Measurements from ENCODE around the gene PPT1.
"Not testable (repeated sequence)": the region's sequence is repeated elsewhere in the genome, so short reads cannot be mapped to it uniquely, and the experiment has no call there.

PPT1 gene

DNA sequence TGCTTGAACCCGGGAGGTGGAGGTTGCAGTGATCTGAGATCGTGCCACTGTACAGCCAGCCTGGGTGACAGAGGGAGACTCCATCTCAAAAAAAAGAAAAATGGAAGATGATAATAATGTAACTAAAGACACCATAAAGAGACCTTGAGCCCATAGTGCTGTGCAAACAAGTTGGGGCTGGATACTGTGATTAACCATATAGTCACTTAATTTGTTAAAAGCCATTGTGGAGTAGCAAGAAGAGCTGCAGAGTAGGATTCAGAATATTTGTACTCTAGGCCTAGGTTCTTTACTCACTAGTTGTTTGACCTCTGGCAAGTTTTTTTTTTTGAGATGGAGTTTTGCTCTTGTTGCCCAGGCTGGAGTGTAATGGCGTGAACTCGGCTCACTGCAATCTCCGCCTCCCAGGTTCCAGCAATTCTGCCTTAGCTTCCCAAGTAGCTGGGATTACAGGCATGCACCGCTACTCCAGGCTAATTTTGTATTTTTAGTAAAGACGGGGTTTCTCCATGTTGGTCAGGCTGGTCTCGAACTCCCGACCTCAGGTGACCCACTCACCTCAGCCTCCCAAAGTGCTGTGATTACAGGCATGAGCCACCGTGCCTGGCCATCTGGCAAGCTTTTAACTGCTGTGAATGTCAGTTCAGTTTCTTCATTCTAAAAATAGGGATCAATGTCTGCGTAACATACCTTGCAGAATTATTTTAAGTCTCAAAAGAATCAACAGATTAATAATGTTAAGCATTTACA lies 43.7 kb downstream of the PPT1 start:
- no peak for DNase-seq

DNA sequence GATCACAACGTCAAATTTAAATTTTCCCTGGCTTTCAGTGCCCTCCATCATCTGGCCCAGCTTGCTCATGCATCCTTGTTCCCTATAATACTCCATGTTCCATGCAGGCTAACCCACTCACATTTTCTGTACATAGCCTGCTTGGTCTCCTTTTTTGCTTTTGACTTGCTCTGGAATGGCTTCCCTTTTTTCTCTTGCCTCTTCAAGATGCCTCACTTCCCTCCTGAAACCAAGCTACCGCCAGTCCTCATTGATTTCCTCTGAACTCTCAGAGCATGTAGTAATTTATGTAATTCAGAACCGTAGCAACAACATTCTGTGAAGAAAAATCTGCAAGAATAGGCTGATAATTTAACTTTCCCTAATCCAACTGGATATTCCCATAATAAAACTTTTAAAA lies 46.2 kb downstream of the PPT1 start:
- DNase-seq: no peak

DNA sequence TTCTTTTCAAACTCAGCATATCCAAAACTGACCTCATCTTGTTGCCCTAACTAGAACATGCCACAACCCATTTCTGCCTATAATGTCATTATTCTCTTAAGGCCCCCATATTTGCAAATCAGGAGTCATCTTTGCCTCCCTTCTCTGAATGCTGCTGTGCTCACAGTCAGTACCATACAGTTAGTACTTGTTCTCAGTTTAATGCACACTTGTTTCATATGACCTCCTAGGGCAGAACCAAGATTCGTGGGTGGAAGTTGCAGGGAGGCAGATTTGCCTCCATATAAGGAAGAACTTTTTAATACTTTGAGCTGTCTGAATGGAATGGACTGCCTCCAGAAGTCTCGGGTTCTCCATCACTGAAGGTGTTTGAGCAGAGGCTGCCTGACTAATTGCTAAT lies 47.3 kb downstream of the PPT1 start:
- no peak for DNase-seq

DNA sequence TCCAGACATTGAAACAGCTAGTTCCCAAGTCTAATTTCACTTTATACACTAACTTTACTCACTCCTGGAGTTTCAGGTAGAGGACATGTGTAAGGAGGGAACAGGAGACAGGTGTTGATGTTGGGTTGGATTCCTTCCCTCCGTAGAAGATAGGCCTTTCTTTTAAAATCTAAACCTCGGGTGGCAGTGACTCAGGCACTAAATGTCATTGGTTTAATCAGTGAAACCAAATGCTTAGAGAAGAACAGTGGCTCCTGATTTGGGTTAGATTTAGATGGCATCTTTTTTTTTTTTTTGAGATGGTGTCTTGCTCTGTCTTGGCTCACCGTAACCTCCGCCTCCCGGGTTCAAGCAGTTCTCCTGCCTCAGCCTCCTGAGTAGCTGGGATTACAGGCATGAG lies 49.3 kb downstream of the PPT1 start:
- no peak for DNase-seq

DNA sequence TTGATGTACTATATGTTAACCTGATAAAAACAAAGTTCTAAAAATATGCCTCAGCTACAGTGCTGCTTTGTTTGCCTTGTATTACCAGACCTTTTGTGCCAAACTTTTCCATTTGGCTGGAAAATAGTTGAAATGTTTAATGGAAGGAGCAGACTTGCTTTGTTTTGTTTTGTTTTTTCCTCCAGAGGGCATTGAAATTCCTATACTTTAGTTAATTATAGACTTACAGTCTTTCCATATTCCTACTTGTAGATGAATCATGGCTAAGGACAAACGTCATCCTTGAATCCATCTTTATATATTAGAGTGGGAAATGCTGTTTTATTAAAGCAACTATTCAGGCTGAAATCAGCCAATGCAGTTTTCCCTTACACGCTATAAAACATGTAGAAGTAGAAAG lies 49.8 kb downstream of the PPT1 start:
- DNase-seq: no peak

DNA sequence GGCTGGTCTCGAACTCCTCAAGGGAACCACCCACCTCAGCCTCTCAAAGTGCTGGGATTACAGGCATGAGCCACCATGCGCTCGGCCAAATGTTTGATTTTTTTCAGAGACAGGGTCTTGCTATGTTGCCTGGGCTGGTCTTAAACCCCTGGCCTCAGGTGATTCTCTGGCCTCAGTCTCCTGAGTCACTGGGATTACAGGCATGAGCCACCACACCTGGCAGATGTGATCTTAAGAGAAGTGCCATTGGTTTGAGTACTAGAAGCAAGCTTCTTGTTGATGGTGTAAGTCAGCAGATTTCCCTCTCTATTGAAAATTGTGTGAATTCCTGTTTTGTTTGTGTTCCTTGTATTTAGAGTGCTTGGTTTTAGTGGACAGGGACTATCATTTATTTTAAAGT lies 51.3 kb downstream of the PPT1 start:
- DNase-seq: no peak

DNA sequence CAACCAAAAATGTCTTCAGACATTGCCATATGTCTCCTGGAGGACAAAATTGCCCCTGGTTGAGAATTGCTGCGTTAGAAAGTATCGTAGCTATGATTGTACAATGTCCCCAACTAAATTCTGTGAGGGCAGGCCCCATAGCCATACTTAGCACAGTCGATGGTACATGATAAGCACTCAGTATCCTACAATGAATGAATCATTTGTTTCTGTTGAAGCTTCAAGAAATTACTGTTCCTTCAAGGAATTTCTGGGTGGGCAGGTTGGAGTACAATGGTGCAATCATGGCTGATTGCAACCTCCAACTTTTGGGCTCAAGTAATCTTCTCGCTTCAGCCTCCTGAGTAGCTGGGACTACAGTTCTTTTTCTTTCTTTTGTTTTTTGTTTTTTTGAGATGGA lies 51.9 kb downstream of the PPT1 start:
- no peak for DNase-seq

DNA sequence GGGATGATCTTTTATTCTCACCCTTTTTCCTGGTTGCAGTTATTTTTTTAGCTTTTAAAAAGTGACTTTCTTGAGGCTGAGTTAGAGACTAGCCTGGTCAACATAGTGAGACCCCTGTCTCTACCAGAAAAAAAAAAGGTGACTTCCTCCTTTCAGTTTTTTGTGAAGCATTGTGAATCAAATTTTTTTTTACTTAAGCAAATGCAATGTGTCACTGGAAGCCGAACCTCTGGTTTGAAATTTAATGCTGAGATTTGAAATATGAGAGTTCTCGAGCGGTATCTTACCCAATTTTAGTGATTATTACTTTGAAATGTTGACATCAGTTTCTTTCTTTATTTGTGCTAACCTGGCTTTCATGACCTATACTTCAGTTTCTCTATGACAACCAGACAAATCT lies 52.9 kb downstream of the PPT1 start:
- no peak for DNase-seq

DNA sequence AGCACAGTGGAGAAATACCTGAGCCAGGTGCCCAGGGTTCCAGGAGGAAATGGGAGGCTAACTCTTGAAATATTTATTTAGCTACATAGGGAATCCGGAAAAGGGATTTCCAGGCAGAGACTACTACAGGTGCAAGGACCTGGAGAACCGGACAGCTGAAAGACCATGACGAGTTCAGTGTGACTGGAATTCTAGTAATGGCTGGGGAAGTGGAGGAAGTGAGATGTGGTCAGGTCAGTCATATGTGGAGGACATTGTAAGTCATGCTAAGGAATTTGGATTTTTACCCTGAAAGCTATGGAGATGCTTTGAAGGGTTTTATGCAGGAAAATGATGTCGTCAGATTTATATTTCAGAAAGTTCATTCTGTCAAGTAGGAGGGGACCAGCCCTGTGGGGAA lies 54.7 kb downstream of the PPT1 start:
- no peak for DNase-seq

DNA sequence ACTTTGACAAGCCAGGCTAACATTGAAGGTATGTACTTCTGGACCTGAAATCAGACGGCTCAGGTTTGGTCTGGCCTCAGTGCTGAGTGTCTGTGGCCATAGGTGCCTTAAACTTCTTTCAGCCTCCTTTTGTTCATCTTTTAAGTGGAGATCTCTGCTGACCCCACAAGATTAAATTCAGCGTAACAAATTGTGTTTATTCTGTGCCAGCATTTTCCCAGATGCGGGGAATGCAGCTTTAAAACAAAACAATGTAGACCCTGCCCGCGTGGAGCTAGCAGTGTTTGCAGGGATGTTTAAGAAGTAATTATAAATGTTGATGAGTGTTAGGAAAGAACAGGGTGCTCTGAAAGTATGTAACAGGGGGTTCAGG lies 55.6 kb downstream of the PPT1 start:
- no peak for DNase-seq

DNA sequence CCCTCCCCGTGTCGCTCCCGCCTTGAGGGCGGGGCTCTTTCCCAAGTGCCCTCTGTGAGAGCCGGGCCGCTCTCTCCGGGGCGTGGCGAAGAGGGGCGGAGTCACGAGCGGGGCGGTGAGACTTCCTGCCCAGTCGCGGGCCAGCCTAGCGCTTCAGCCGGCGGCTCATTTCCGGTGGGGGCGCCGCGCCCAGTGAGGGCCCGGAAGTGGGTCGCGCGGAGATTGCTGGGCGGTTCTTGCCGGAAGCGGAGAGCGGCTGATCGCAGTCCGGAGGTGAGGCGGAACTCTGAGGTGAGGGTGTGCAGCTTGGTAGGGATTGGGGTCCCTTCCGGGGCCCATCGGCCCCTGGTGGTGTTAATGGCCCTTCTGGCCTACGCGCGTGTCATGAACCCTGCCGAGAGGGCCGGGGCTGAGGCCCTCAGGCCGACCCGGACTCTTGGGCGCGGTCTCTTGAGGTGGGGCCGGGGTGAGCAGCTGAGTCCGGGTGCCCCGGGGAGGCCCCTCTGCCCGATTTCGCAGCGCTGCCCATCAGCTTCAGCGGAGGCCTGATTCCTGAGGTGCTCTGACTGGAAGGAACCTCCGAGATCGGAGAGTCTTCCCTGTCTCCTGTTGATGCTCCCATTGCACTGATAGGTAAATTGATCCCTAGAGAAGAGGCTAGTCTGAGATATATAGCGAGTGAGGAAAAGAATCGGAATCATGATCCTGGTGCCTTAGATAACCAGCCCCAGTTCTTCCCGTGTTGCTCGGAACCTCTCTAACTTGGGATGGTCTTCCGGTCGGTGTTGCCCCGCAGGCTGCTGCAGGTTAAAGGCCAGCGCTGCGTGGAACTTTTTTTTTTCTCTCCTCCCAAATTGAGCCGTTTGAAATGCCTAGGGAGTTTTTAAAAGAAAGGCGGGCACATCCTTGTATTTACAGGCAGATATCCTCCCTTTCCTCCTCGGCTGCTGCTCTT lies 56.3 kb downstream of the PPT1 start, which contains the start of gene CAP1:
CAP1 (plus strand) TSS at position 219 of the 955 bp plus-strand sequence. CDS start 18,618 bp downstream, outside the sequence.
- DNase-seq: peak; percentile 100

DNA sequence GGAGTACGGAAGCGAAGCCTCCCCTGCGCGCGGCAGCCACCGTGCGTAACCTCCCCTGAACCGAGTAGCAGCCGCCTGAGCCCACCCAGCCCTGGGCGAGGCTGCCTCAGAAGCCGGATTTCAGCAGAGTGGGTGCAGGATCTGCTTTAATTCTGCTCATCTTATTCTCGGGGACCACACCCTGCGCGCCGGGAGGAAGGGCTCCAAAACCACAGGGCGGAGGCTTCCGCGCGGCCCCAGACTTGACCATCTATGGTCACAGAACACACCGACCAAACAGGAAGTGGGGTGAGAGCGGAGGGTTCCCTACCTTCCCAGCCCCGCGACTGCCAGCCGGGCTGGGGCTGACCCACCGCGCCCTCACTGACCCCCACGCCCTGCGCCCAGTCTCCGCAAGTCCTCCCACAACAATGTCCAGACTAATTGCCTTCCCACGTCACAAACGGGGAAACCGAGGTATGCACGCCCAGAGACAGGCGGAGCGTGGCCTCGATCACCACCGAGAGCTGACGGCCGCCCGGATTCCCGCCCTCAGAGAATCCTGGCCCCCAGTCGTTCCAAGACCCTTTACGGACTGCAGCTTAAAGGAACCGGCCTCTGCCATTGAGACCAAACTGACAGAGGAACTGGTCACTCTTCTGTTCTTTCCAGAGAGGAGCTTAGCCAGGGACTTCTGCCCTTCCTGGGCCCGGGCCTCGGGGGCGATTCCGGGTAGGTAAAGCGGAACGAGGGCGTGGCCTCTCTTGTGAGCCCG lies 57.1 kb downstream of the PPT1 start:
- peak; percentile 67 for DNase-seq

DNA sequence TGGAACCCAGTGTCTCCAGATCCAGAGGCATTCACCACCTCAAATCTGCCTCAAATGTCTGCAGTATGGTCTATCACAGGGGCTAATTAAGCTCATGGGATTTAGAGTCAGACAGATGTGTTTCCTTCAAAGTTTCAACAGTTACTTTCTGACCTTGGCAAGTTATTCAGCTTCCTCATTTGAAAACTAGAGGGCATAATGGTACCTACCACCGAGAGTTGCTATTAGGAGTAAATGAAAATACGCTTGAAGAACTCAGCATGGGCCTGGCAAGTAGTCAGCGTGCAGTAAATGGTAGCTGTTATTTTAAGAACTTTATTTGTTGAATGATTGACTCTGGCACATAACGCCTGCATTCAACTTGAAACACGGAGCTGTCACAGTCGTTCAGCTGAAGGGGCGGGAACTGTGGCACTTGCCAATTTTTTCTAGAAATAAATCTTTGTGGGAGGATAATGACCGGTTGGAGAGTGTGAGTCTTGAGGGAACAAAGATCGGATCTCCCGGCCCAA lies 57.8 kb downstream of the PPT1 start:
- peak; percentile 67 for DNase-seq

DNA sequence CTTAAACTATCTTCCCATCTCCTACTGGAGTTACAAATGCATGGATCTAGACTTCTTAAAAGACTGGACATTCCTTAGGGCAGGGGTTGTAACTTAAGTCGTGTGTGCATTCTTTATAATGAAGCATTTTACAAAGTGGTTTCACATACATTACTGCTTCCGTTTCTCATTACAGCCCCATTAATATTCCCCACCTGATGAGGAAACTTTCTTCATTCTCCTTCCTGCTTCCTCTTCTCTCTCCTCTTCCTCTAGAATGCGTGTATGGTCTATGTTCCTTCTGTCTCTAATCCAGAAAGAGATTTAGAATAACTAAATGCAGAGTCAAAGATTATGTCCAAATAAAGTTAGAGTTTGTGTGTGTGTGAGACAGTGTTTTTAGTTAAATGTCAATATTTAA lies 58.4 kb downstream of the PPT1 start:
- DNase-seq: no peak

DNA sequence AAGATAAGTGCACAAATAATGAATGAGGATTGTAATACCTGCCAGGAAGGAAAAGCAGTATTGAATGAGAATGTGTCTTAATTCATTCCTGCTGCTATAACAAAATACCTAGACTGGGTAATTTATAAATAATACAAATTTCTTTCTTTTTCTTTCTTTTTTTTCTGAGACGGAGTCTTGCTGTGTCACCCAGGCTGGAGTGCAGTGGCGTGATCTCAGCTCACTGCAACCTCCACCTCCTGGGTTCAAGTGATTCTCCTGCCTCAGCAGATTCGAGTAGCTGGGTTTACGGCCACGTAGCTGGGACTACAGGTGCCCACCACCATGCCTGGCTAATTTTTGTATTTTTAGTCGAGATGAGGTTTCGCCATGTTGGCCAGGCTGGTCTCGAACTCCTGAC lies 59.8 kb downstream of the PPT1 start:
- DNase-seq: not testable (repeated sequence)

DNA sequence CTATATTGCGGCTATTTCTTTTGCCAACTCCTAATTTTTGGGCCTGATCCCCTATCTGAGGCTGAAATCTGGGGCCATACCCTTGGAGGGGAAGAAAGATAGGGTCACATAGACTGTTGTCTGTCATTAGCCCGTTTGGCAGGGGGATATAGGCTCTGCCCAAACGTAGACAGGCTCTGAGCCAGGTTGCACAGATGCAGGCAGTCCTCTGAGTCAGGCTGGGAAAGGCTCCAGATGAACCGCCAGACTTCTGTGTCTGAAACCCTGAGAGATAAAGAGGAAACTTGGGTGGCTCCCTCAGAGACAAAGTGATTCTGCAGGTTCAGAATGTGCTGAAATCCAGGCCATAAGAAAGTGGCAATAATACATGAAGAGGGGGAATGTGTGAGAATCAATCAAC lies 60.5 kb downstream of the PPT1 start:
- no peak for DNase-seq

DNA sequence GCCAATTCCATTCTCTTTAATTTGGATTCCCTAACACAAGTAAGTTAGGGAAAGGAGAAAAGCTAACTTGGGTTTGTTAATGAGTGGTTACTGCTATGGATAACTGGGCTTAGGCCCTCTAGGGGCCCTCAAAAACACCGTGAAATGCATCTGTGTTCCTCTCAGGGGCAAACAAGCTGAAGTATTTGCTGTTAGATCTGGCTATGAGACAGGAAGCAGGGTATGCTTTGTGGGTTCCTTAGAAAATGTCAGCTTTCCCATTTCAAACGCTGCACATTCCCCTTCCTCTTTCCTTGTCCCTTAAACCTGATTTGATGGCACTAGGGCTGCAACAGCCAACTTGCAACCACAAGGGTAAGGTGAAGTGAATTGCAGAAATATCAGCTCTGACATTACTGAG lies 62.2 kb downstream of the PPT1 start:
- no peak for DNase-seq

DNA sequence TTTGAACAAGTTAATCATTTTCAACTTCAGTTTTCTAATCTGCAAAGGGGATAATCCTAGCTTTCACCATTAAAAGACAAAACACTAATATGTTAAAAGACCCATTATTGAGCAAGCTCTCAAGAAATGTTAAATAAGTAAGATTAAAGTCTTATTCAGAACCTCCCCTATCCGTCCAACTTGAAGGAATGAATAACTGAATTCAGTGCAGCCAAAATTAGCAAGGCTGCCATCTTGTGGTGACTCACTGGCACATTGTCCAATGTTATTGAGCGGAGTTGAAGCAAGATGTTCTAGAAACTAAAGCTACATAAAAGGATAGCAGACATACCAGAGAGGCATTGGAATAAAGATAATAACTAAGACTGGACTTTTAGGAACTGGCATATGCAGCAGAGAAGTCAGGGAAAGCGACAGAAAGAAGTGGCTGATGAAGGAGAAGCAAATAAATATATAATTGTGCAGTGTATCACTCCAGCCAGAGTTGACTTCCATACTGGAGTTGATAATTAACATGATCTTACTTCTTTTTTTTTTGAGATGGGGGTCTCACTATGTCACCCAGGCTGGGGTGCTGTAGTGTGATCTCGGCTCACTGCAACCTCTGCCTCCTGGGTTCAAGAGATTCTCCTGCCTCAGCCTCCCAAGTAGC lies 64.7 kb downstream of the PPT1 start:
- DNase-seq: peak; percentile 40

DNA sequence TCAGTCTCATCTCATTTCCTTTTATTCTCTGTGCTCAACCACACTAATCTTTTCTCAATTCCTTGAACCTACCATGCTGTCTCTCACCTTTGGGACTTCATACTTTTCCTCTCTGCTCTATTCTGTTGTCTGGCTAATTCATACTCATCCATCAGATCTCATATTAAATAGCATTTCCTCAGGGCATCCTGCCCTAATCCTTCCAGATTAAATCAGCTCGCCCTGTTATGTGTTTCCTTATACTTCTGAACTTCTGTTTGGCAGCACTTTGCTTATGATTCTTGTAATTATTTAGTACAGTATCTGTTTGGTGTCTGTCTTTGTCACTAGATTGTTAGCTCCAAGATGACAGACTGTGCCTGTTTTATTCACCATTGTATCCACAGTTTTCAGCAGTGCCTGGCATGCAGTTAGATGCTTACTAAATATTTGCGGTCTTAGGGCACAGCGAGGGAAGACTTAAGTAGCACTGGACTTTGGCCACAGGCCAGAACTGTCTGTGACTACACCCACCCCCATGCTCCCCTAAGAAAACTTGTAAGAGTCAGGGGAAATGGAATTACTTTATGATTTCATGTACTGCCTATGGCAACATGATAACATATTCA lies 66.4 kb downstream of the PPT1 start:
- DNase-seq: no peak

DNA sequence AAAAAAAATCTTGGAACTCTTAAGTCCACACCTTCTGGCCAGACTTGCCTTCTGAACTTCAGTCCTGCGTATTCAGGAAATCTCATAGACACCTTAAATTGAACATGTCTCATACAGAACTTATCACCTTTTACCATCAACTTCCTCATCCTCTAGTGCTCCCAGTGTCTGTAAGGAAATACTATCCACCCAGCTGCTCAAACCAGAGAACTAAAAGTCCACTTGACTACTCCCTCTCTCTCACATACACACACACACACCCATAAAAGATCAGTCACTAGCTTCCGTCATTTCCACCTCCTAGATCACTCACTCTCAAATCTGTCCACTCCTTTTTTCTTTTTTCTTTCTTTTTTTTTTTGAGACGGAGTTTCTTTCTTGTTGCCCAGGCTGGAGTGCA lies 67.4 kb downstream of the PPT1 start:
- DNase-seq: no peak

DNA sequence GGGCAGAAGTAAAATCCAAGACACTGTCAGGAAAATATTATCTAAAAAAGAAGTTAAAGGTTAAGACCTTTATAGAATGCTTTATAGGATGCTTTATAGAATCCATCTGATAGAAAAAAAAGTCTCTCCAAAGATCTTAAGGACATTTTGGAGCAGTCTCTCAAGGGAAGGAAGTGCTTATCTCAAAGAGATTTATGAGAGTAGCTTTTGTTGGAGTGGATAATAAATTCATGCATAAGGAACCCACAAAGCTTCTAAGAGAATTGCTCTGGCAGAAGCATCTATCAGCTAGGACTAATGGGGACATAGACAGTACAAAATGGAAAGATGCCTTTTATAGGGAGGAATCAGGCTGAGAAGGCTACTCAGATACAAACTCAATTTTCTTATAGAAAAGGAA lies 69.4 kb downstream of the PPT1 start:
- DNase-seq: no peak

DNA sequence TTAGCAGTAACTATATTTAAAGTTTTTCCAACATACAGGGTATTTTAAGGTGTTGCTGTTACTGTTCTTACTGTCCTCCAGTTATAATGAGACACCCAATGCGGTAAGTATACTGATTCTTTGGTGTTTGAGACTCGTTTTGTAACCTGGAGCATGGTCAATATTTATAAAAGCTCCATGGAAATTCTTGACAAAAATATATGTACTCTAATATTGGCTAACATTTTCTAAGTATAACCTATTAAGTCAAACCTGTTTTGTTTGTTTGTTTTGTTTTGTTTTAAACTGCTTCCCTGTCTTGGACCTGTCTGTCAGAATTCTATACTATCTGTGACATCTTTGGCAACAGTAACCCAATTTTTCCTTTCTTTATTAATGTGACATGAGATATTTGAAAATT lies 72.4 kb downstream of the PPT1 start:
- no peak for DNase-seq

All from stimulated activated naive CD4-positive, alpha-beta T cell treated with Interleukin-2 at 50 U/mL for 16 hours (primary cell).